Subcutaneous abdominal adipose tissue (tissue), 5 donors: Measurements from ENCODE around the gene SUB1.
"Not testable (repeated sequence)": the region's sequence is repeated elsewhere in the genome, so short reads cannot be mapped to it uniquely, and the experiment has no call there.

Source experiments
- H3K27ac ChIP-seq: one replicate; pipeline ENCODE4 v1.7.0; 2013; ENCODE audit warnings: low read depth, mild to moderate bottlenecking, inconsistent platforms, low read length, moderate library complexity
- H3K27me3 ChIP-seq, 5 donors: one replicate each; pipeline ENCODE4 v1.7.0; 2013; ENCODE audit warnings: low read length in 5 of 5, inconsistent platforms in 1 of 5; ENCODE audit not compliant: control insufficient read depth in 5 of 5, insufficient read depth in 4 of 5
- H3K36me3 ChIP-seq, 5 donors: one replicate each; pipeline ENCODE4 v1.7.0; 2013; ENCODE audit warnings: low read length in 5 of 5; ENCODE audit not compliant: control insufficient read depth in 5 of 5, insufficient read depth in 5 of 5
- H3K4me1 ChIP-seq, 5 donors: one replicate each; pipeline ENCODE4 v1.7.0; 2013; ENCODE audit warnings: low read length in 5 of 5, mild to moderate bottlenecking in 3 of 5, moderate library complexity in 1 of 5; ENCODE audit not compliant: control insufficient read depth in 5 of 5, insufficient read depth in 5 of 5
- H3K4me3 ChIP-seq, 5 donors: one replicate each; pipeline ENCODE4 v1.7.0; 2013; ENCODE audit warnings: low read length in 5 of 5, low read depth in 1 of 5
- H3K9ac ChIP-seq, 5 donors: one replicate each; pipeline ENCODE4 v1.7.0; 2013; ENCODE audit warnings: low read length in 5 of 5, mild to moderate bottlenecking in 4 of 5, moderate library complexity in 3 of 5
- H3K9me3 ChIP-seq, 5 donors: one replicate each; pipeline ENCODE4 v1.7.0; 2013; ENCODE audit warnings: low read length in 5 of 5; ENCODE audit not compliant: control insufficient read depth in 5 of 5
- donor health status: healthy.
- donor health status: healthy.
- donor health status: healthy.
- donor health status: healthy.
- donor health status: healthy.

SUB1 gene

GRCh38 chr5:32585446-32586275 lies at the start of gene SUB1:
Gene SUB1 (plus strand): TSS chr5:32585557. CDS start chr5:32588513, 2,956 bp downstream.
- peak within 1 kb of the TSS; percentile 72 to 89 (median 84) for H3K4me3 ChIP-seq
- H3K4me1 ChIP-seq, result peaks cover 2 to 35% (median 24%) of the 10 kb centered on the region in 5 donors
- H3K36me3 ChIP-seq, result peaks cover 5 to 16% (median 12%) of the 10 kb centered on the region in 5 donors
- peaks cover 0 to 5% (median 0%) of the 10 kb centered on the region in 5 donors for H3K9me3 ChIP-seq
- peak within 1 kb of the TSS; percentile 98 for H3K27ac ChIP-seq
- H3K27me3 ChIP-seq, result no peaks in the 10 kb centered on the region
- H3K9ac ChIP-seq, result peak within 1 kb of the TSS; percentile 71 to 94 (median 87)

- Histone ChIP-seq H3K9ac (no peak overlapping the region), H3K27me3 (no peaks in the 10 kb centered on the region), H3K4me3 (no peak overlapping the region), H3K36me3 (no peaks in the 10 kb centered on the region), H3K9me3 (peaks cover 0 to 6% (median 0%) of the 10 kb centered on the region in 5 donors), H3K27ac (no peak overlapping the region), H3K4me1 (peaks cover 0 to 32% (median 22%) of the 10 kb centered on the region in 5 donors)
These were observed 49.1 kb upstream of the SUB1 start for GRCh38 chr5:32536246-32536645.

GRCh38 chr5:32537437-32538029 lies 47.8 kb upstream of the SUB1 start:
- not testable (repeated sequence) for H3K27ac ChIP-seq, H3K4me3 ChIP-seq, H3K36me3 ChIP-seq, H3K9ac ChIP-seq, H3K27me3 ChIP-seq, H3K9me3 ChIP-seq
- H3K4me1 ChIP-seq, result peaks cover 0 to 21% (median 17%) of the 10 kb centered on the region in 5 donors

GRCh38 chr5:32538031-32538547 lies 47.3 kb upstream of the SUB1 start:
- H3K4me1 ChIP-seq, result peaks cover 0 to 20% (median 17%) of the 10 kb centered on the region in 5 donors
- peaks cover 0 to 6% (median 0%) of the 10 kb centered on the region in 5 donors for H3K9me3 ChIP-seq
- H3K9ac ChIP-seq, result peak overlapping the region in 1 of 5 donors; percentile 12
- H3K36me3 ChIP-seq, result no peaks in the 10 kb centered on the region
- no peaks in the 10 kb centered on the region for H3K27me3 ChIP-seq
- H3K27ac ChIP-seq, result peak overlapping the region; percentile 18
- H3K4me3 ChIP-seq, result no peak overlapping the region

GRCh38 chr5:32539981-32540845 lies 45.1 kb upstream of the SUB1 start:
- Histone ChIP-seq H3K36me3 (no peaks in the 10 kb centered on the region), H3K27me3 (no peaks in the 10 kb centered on the region), H3K9me3 (no peaks in the 10 kb centered on the region), H3K27ac (no peak overlapping the region), H3K4me1 (peaks cover 0 to 21% (median 17%) of the 10 kb centered on the region in 5 donors), H3K4me3 (no peak overlapping the region), H3K9ac (no peak overlapping the region)

GRCh38 chr5:32541241-32541640 lies 44.1 kb upstream of the SUB1 start:
- Histone ChIP-seq H3K9ac (no peak overlapping the region), H3K4me1 (peaks cover 0 to 25% (median 22%) of the 10 kb centered on the region in 5 donors), H3K9me3 (no peaks in the 10 kb centered on the region), H3K36me3 (no peaks in the 10 kb centered on the region), H3K4me3 (no peak overlapping the region), H3K27ac (no peak overlapping the region), H3K27me3 (no peaks in the 10 kb centered on the region)

GRCh38 chr5:32542216-32543059 lies 42.9 kb upstream of the SUB1 start:
- Histone ChIP-seq H3K4me3 (no peak overlapping the region), H3K9ac (no peak overlapping the region), H3K4me1 (peaks cover 0 to 25% (median 22%) of the 10 kb centered on the region in 5 donors), H3K36me3 (no peaks in the 10 kb centered on the region), H3K27me3 (no peaks in the 10 kb centered on the region), H3K9me3 (no peaks in the 10 kb centered on the region), H3K27ac (no peak overlapping the region)

- Histone ChIP-seq H3K27ac (no peak overlapping the region), H3K4me3 (no peak overlapping the region), H3K9ac (no peak overlapping the region), H3K4me1 (peaks cover 0 to 20% (median 17%) of the 10 kb centered on the region in 5 donors), H3K36me3 (no peaks in the 10 kb centered on the region), H3K27me3 (no peaks in the 10 kb centered on the region), H3K9me3 (no peaks in the 10 kb centered on the region)
These were observed 42.1 kb upstream of the SUB1 start for GRCh38 chr5:32543291-32543690.
